NCI-H446 treated with DMSO at 0.1 percent for 48 hours (cell line): ENCODE results near the gene TNKS1BP1.
"Not testable (repeated sequence)": the region's sequence is repeated elsewhere in the genome, so short reads cannot be mapped to it uniquely, and the experiment has no call there.

ENCODE experiments used
- DNase-seq: peaks from one replicate; lab custom pipeline; 2025; lab: John Stamatoyannopoulos, UW

Gene TNKS1BP1, protein sequence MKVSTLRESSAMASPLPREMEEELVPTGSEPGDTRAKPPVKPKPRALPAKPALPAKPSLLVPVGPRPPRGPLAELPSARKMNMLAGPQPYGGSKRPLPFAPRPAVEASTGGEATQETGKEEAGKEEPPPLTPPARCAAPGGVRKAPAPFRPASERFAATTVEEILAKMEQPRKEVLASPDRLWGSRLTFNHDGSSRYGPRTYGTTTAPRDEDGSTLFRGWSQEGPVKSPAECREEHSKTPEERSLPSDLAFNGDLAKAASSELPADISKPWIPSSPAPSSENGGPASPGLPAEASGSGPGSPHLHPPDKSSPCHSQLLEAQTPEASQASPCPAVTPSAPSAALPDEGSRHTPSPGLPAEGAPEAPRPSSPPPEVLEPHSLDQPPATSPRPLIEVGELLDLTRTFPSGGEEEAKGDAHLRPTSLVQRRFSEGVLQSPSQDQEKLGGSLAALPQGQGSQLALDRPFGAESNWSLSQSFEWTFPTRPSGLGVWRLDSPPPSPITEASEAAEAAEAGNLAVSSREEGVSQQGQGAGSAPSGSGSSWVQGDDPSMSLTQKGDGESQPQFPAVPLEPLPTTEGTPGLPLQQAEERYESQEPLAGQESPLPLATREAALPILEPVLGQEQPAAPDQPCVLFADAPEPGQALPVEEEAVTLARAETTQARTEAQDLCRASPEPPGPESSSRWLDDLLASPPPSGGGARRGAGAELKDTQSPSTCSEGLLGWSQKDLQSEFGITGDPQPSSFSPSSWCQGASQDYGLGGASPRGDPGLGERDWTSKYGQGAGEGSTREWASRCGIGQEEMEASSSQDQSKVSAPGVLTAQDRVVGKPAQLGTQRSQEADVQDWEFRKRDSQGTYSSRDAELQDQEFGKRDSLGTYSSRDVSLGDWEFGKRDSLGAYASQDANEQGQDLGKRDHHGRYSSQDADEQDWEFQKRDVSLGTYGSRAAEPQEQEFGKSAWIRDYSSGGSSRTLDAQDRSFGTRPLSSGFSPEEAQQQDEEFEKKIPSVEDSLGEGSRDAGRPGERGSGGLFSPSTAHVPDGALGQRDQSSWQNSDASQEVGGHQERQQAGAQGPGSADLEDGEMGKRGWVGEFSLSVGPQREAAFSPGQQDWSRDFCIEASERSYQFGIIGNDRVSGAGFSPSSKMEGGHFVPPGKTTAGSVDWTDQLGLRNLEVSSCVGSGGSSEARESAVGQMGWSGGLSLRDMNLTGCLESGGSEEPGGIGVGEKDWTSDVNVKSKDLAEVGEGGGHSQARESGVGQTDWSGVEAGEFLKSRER (N-terminal part only)

GRCh38 chr11:57324886-57325734, at the start of gene TNKS1BP1:
Gene TNKS1BP1, minus strand, starts transcription at chr11:57324952. Its CDS starts 3,067 bp downstream, at chr11:57321885.
- peak; percentile 93 for DNase-seq

GRCh38 chr11:57373146-57373545, 48.4 kb upstream of the TNKS1BP1 start:
- no peak for DNase-seq

DNA sequence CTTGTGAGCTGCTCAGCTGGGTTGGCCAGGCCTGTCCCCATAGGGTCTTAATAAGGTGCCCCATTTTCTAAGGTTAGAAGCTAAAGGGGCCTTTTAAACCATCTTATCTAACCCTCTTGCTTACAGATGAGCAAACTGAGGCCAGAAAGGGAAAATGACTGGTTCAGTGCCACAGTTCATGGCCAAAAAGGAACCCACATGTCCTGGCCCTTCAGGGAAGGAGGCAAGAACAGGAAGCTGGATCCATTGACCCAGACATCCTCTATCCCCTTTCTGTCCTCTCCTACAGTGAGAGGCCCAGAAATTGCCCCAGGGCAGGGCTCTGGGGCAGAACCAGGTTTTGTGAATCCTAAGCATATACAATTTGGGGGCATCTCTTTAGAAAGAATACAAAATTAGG, 46.2 kb upstream of the TNKS1BP1 start:
- no peak for DNase-seq

DNA sequence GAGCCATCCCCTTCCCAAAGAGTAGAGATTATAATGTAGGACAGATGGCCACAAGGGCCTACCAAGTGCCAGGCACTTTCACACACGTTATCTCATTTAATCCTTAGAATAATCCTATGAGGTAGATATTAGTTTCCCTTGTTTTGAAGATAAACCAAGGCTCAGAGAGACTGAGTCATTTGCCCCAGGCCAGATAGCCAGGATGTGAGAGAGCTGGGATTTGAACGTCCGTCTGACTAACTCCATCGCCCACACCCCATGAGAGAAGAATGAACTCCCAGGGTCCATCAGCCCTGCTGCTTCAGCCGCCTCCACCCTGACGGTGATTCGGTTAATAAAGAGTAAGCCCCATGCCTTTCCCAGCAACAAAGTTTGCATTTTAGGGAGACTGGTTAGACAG, 45.5 kb upstream of the TNKS1BP1 start:
- no peak for DNase-seq

- no peak for DNase-seq
Observed at GRCh38 chr11:57368845-57369232, 44.1 kb upstream of the TNKS1BP1 start.

DNA sequence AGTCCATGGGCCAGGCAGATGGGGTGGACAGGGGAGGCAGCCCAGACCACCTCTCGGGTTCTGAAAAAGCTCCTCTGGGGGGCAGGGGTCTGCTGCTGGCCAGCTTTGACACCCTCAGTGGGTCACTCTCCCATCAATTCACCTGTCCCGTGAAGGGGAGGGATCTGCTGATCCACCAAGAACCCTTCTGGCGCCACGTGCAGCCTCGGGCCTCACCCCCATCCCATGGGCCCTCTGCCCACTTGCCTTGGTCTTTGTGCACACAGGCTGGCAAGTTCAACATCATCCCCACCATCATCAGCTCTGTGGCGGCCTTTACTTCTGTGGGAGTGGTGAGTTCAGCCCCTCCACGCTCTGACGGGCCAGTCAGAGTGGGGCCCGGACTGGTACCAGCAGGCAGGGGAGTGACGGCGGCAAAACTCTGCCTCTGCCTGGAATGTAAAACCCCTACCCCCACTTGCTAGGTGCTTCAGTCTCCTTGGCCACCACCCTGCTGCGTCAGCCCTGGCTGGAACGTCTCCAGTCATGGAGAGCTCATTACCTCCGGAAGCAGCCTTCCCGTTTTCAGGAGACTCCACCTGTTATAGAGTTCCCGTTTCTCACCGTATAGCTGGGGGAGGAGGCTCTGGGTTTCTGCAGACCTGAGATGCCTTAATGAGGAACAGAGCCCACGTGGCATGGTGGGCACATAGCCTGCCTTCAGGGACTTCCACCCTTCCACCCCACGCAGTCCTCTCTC, 43.5 kb upstream of the TNKS1BP1 start:
- no peak for DNase-seq

- DNase-seq, result no peak
Observed at GRCh38 chr11:57364851-57365660, 40.3 kb upstream of the TNKS1BP1 start.

DNA sequence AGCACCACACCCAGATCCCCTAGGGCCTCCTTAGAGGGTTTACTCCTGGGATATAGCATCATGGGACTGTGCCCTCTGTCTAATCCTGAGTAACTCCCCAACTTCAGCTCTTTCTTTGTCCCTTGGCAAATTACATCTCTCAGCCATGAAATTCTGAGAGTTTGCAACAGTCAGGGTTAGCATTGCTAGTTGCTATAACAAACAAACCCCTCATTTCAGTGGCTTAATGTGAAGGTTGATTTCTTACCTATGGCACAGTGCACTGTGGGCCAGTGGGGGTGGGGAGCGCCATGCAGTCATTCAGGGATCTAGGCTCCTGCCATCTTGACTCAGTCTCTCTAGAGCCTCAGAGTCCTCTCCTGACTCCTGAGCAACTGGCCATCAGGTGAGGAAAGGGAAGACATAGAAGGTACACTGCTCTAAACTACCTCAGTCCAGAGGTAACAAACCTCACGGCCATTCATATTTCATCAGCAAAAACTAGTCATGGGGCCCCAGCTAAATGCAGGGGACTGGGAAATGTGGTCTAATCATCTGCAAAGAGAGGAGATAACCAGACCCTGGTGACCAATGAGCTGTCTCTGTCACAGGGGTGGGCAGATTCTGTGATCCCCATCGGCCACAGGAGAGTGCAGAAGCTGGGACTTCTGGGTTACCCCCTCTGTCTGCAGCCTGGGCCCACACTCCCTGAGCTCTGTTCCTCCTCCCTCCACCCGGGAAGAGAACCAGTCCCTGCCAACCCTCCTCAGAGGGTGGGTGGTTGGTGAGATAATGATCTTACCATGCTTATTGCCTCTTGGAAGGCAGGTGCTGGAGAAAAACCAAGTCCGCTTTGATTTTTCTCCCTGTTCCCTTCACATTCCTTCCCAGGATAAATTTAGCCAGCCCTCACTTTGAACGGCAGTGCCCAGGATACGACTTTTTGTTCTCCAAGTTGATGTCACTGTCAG, 38.7 kb upstream of the TNKS1BP1 start:
- DNase-seq, result no peak

DNA sequence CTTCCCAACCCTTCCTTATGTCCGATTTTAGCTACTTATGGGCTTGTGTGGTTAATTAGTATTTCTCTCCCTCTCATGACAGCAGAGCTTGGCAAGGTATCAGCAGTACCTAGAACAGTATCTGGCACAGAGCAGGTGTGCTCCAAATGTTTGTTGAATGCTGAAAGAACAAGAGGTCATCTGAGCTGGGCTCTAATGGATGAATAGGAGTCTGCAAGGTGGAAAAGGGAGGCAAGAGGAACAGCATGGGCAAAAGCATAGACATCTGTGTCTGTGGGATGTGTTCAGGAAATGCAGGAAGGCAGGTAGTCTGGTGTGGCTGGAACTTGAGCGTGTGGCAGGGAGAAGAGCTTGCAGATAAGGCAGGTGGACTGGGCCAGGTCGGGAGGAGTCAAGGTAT, 37.2 kb upstream of the TNKS1BP1 start:
- DNase-seq, result no peak

DNA sequence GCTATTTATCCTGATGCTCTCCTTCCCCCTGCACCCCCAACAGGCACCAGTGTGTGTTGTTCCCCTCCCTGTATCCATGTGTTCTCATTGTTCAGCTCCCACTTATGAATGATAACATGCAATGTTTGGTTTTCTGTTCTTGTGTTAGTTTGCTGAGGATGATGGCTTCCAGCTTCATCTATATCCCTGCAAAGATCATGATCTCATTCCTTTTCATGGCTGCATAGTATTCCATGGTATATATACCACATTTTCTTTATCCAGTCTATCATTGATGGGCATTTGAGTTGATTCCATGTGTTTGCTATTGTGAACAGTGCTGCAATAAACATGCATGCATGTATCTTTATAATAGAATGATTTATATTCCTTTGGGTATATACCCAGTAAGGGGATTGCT, 36.7 kb upstream of the TNKS1BP1 start:
- not testable (repeated sequence) for DNase-seq

DNA sequence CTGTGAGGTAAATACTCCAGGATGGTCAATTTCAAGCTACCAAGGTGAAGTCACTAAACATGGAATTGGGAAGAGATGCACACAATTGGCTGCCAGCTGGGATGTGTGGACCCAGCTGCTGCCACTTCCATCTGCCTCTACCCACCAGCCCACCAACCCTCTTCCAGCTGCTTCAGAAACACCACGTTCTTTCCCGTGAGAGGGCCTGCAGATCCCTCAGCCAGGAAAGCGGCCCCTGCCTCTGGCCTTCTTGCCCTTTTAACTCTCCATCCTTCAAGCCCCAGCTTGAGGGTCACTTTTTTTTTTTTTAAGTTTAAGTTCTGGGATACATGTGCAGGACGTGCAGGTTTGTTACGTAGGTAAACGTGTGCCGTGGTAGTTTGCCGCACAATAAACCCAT, 36.2 kb upstream of the TNKS1BP1 start:
- no peak for DNase-seq

DNA sequence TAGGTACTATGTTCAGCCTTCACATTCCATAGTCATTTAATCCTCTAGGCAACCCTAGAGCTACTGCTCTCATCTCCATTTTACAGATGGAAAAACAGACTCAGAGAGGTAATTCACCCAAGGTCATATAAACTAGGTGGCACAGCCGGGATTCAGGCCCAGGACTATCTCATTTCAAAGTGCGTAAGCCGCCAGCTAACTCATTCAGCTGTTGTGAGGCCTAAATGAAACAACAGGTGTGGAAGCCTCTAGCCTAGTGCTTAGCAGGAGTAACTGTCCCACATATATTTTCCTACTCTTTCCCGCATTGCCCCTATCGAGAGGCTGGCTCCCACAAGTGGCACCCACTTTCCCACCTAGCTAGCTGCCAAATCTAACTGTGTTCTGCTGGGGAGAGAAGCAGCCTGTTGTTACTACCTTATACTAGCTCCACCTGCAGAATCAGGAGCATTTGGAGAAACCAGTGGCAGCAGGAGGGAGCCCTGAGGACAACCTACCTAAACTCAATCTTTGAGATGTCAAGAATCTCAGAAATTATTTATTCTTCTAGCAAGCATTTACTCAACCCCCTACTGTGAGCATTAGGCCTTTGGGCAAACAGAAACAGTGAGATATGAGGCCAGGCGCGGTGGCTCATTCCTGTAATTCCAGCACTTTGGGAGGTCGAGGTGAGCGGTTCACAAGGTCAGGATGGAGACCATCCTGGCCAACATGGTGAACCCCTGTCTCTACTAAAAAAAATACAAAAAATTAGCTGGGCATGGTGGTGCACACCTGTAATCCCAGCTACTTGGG, 35.3 kb upstream of the TNKS1BP1 start:
- no peak for DNase-seq

- DNase-seq, result no peak
Observed at GRCh38 chr11:57359396-57359795, 34.6 kb upstream of the TNKS1BP1 start.

GRCh38 chr11:57358991-57359390, 34.2 kb upstream of the TNKS1BP1 start:
- DNase-seq, result no peak

DNA sequence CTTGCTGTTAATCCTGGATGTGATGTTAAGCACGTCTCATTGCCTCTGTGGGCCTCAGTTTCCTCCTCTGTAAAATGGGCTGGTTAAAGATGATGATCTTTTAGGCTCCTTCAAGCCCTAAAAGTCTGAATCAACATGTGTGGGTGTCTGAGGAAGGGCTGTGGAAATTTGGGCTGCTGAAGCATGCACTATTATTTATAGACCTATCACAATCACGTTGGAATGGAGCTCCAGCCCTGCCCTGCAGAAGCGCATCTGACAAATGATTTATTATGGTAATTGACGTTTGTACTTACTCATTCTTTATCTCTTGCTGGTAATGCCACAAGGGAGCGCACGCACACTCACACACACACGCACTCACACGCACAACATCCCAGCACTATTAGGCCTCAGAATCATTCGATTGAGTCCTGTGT, 33.8 kb upstream of the TNKS1BP1 start:
- no peak for DNase-seq

DNA sequence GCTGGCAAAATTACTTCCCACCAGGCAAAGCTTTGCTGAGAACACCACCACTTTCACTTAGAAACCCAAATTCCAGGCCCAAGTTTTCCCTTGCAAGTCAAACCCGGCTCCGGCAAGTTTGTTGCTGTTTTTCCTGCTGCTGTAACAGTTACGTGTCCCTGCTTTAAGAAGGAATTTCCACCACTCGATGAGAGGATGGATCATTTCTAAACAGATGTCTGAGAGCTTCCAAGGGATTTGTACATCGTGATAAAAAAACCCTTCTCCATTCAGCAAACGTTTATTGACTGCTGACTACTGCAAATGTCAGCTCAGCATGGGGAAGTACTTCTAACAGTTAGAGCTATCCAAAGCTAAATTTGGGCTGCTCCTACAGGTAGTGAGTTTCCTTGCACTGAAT, 33.1 kb upstream of the TNKS1BP1 start:
- DNase-seq, result no peak

DNA sequence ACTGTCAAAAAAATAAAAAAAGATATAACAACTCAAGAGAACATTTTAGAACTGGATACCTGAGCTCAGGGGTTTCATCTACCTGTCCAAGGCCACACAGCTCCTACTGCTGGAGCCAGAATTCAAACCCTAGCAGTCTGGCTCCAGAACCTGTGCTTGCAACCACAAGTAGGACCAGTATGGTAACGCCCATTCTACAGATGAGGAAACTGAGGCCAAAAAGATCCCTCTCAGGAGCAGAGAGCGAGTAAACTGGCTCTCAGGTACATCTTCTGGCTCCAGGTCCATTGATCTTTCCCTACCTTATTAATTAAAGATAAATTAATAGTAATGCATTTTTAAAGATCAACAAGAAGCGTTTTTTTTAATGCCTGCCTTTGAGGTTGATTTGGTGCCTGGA, 32.6 kb upstream of the TNKS1BP1 start:
- DNase-seq, result no peak

GRCh38 chr11:57356268-57356667, 31.5 kb upstream of the TNKS1BP1 start:
- DNase-seq, result no peak
